ENCODE measurements around the gene PDE6H. TPM values are rescaled to one million over a fixed set of nuclear protein-coding genes. Genes with fewer than 3 reads are reported as not detected.

Gene PDE6H
- total and polyA plus RNA-seq, 2 donors (not counting 1 experiment from before 2014, with no cell fraction given), result not detected

- H3K9me3 ChIP-seq (ENCODE audit: control insufficient read depth, insufficient read depth, low read depth, low read length), result no peaks in the 10 kb centered on the region
- peaks cover 2% of the 10 kb centered on the region for H3K4me1 ChIP-seq (ENCODE audit: control insufficient read depth, extremely low read depth, insufficient read depth, low read length)
- no peaks in the 10 kb centered on the region for H4K20me1 ChIP-seq (ENCODE audit: control insufficient read depth, extremely low read depth, insufficient read depth, low read length)
- no peak overlapping the region for H3K27ac ChIP-seq (ENCODE audit: insufficient read depth, low read length)
- no peak for TF ChIP-seq EZH2 (IDR thresholded peaks at IDR 0.05; ENCODE audit: low read length, missing control alignments)
- TF ChIP-seq CTCF (conservative IDR thresholded peaks at IDR 0.05 in 1 of 2, IDR thresholded peaks at IDR 0.05 in 1 of 2; ENCODE audit: low read depth in 1 of 2, low read length in 2 of 2), result no peak
- H3K36me3 ChIP-seq (ENCODE audit: control insufficient read depth, insufficient read depth, low read length), result no peaks in the 10 kb centered on the region
- H3K4me2 ChIP-seq (ENCODE audit: extremely low read depth, insufficient read depth, low read length), result no peak overlapping the region
- no peak overlapping the region for H2AFZ ChIP-seq (ENCODE audit: low read length)
- no peak for DNase-seq (ENCODE audit: low read depth in 2 of 2)
- H3K9ac ChIP-seq (ENCODE audit: insufficient read depth, low read length), result no peak overlapping the region
- H3K79me2 ChIP-seq (ENCODE audit: control insufficient read depth, insufficient read depth, low read length), result no peaks in the 10 kb centered on the region
- H3K4me3 ChIP-seq (replicated peaks in 1 of 4; ENCODE audit: control extremely low read depth in 1 of 4, insufficient read depth in 1 of 4, low read depth in 3 of 4, low read length in 4 of 4), result no peak overlapping the region
- no peaks in the 10 kb centered on the region for H3K27me3 ChIP-seq (ENCODE audit: control insufficient read depth, insufficient read depth, low read length)
Observed at GRCh38 chr12:14964406-14964805, 8.4 kb upstream of the PDE6H start.

GRCh38 chr12:14965221-14965620 is 7.6 kb upstream of the PDE6H start:
- peaks cover 2% of the 10 kb centered on the region for H3K4me1 ChIP-seq (ENCODE audit: control insufficient read depth, extremely low read depth, insufficient read depth, low read length)
- no peak overlapping the region for H3K4me3 ChIP-seq (replicated peaks in 1 of 4; ENCODE audit: control extremely low read depth in 1 of 4, insufficient read depth in 1 of 4, low read depth in 3 of 4, low read length in 4 of 4)
- H3K9ac ChIP-seq (ENCODE audit: insufficient read depth, low read length), result no peak overlapping the region
- H2AFZ ChIP-seq (ENCODE audit: low read length), result no peak overlapping the region
- H3K27ac ChIP-seq (ENCODE audit: insufficient read depth, low read length), result no peak overlapping the region
- no peaks in the 10 kb centered on the region for H3K9me3 ChIP-seq (ENCODE audit: control insufficient read depth, insufficient read depth, low read depth, low read length)
- TF ChIP-seq CTCF (conservative IDR thresholded peaks at IDR 0.05 in 1 of 2, IDR thresholded peaks at IDR 0.05 in 1 of 2; ENCODE audit: low read depth in 1 of 2, low read length in 2 of 2) (no peak), EZH2 (IDR thresholded peaks at IDR 0.05; ENCODE audit: low read length, missing control alignments) (no peak)
- no peak overlapping the region for H3K4me2 ChIP-seq (ENCODE audit: extremely low read depth, insufficient read depth, low read length)
- H3K27me3 ChIP-seq (ENCODE audit: control insufficient read depth, insufficient read depth, low read length), result no peaks in the 10 kb centered on the region
- DNase-seq (ENCODE audit: low read depth in 2 of 2), result no peak
- H3K36me3 ChIP-seq (ENCODE audit: control insufficient read depth, insufficient read depth, low read length), result no peaks in the 10 kb centered on the region
- H4K20me1 ChIP-seq (ENCODE audit: control insufficient read depth, extremely low read depth, insufficient read depth, low read length), result no peaks in the 10 kb centered on the region
- H3K79me2 ChIP-seq (ENCODE audit: control insufficient read depth, insufficient read depth, low read length), result no peaks in the 10 kb centered on the region

DNA sequence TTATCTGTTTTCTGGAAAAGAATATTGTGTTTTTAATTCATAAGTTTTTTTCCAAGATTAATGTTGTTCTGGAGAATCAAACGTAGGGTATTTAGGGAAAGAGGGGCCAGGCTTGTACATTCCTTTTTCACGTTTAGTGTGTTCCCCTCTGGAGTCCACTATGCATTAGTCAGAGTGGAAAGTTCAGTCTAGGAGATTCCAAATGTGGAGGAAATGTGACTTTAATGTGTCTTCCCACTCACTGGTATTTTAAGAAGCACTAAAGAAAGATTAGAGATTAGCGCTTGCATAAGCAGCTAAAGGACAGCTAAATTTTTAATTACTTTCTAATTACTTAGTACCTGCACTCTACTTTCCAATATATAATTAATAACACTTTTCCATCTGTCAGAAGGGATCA is 4.4 kb upstream of the PDE6H start:
- Histone ChIP-seq H3K4me2 (ENCODE audit: extremely low read depth, insufficient read depth, low read length) (no peak overlapping the region), H3K9me3 (ENCODE audit: control insufficient read depth, insufficient read depth, low read depth, low read length) (no peaks in the 10 kb centered on the region), H3K36me3 (ENCODE audit: control insufficient read depth, insufficient read depth, low read length) (no peaks in the 10 kb centered on the region), H3K9ac (ENCODE audit: insufficient read depth, low read length) (no peak overlapping the region), H3K4me3 (replicated peaks in 1 of 4; ENCODE audit: control extremely low read depth in 1 of 4, insufficient read depth in 1 of 4, low read depth in 3 of 4, low read length in 4 of 4) (no peak overlapping the region), H3K4me1 (ENCODE audit: control insufficient read depth, extremely low read depth, insufficient read depth, low read length) (peaks cover 2% of the 10 kb centered on the region), H3K79me2 (ENCODE audit: control insufficient read depth, insufficient read depth, low read length) (no peaks in the 10 kb centered on the region), H4K20me1 (ENCODE audit: control insufficient read depth, extremely low read depth, insufficient read depth, low read length) (no peaks in the 10 kb centered on the region), H3K27me3 (ENCODE audit: control insufficient read depth, insufficient read depth, low read length) (no peaks in the 10 kb centered on the region), H2AFZ (ENCODE audit: low read length) (no peak overlapping the region), H3K27ac (ENCODE audit: insufficient read depth, low read length) (no peak overlapping the region)
- peak in 1 of 2 donors; percentile 14 for DNase-seq (ENCODE audit: low read depth in 2 of 2)
- TF ChIP-seq EZH2 (IDR thresholded peaks at IDR 0.05; ENCODE audit: low read length, missing control alignments) (no peak), CTCF (conservative IDR thresholded peaks at IDR 0.05 in 1 of 2, IDR thresholded peaks at IDR 0.05 in 1 of 2; ENCODE audit: low read depth in 1 of 2, low read length in 2 of 2) (no peak)
